Activated CD4-positive, alpha-beta T cell treated with anti-CD3 and anti-CD28 coated beads, Interleukin-2, Interleukin-6, amounts not matched to agents 100 ng/mL and 50 ng/mL, durations not matched to agents 16 hours and 8 hours (primary cell): Measurements from ENCODE around the gene USP10.
A peak's percentile ranks its signal among the peaks of the same experiment; 100 is the strongest.

Experiments used
- DNase-seq: peaks from one replicate; pipeline ENCODE4 v3.0.0-alpha.2; 2020

USP10 gene

DNA sequence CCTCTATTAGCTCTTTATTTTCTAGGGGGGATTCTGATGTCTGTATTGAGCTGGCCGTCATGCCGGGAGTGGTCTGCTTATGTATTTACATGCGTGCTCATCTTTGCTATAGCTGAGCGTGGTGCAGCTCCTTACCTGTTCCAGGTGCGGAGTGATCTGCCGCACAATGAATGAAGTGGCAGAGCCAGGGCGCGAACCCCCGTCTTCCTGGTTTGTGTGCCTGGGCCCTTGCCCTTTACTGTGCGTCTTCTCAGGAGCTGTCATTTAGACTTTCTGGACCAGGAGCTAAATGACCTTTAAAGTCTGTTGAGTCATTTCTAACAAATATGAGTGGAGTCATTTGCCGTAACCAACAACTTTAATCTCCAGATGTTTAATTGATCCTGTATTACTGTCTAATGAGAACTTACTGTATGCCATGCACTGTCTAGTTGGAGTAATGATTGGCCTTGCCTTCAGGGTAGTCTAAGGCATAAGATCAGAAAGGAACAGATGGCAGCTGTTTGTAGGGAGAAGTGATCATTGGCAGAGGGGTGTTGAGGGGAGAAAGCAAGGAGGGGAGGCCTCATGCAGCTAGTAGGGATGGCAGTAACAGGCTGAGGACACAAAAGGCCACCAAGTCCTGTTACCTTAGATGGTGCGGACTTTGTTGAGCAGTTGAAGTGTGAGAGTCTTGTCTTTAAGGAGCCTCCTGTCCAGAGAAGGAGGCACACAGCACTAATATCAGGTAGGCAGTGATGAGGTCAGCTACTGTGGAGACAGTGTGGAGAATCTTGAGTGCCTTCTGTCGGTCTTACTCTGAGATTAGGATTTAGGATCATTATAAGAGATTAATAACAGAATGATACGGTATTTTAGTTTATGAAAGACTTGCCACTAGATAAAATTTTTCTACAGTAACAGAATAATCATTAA, 53.9 kb downstream of the USP10 start:
- peak; percentile 23 for DNase-seq

- peak; percentile 91 for DNase-seq
These were observed 54.6 kb downstream of the USP10 start for GRCh38 chr16:84754353-84754856.

- no peak for DNase-seq
These were observed 55.3 kb downstream of the USP10 start for GRCh38 chr16:84754956-84755672.

DNA sequence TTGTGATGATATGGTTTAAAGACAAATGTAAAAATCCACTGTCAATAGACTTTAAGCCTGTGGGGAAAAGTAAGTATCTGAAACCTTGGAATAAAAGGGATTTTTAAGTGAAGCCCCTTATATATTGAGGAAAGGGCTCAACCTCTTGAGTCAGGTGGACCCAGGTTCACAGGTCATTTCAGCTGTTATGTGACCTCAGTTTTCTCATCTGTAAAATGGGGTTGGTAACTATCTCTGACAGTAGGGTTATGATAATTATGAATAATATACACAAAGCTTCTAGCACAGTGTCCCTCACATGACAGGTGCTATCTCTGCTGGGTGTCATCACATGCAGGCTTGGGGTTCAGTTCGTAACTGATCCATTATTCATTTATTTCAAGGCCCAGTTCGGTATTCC, 57.0 kb downstream of the USP10 start:
- DNase-seq: no peak

GRCh38 chr16:84758627-84759026, 58.8 kb downstream of the USP10 start:
- no peak for DNase-seq

- no peak for DNase-seq
These were observed 59.3 kb downstream of the USP10 start for GRCh38 chr16:84759061-84759460.

- no peak for DNase-seq
These were observed 60.1 kb downstream of the USP10 start for GRCh38 chr16:84759906-84760305.

DNA sequence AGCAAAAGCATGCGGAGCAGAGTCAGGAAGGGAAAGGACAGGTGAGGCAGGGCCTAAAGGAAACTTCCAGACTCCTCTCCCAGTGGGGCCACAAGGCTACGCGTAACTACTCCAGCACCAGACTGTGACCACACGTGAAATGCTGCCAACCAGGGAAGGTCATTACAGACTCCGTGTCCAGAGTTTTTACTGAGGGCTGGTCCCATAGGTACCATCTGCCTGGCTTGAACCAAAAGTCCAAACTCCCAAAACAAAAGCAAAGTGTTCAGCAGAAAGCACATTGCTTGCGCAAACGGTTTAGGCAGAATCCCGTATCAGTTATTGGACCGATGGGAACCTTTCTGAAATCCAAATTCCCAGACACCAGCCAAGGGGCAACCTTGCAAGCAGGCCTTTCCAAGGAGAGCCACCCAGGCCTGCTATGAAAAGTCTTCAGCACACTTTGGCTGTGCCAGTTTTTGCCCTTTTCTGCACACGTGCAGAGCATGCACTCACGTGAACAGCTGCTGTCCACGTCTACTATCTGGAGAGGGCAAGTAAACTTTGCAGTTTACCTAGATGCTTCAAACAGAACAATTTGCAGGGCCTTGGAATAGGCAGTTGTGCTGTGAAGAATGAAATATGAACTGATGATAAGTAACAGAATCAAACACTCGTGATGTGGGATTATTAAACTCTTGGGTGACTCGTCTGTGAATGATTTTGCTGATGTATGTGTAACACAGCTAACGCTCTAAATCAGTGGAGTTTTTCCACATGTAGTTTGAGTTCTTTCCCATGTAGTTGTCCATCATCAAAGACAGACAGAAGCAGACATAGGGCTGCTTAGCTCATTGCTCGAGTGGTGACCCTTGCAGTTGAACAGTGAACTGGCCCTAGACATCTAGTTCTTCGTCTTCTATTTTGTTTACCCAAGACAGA, 61.9 kb downstream of the USP10 start:
- no peak for DNase-seq

GRCh38 chr16:84763164-84763563, 63.4 kb downstream of the USP10 start:
- no peak for DNase-seq

DNA sequence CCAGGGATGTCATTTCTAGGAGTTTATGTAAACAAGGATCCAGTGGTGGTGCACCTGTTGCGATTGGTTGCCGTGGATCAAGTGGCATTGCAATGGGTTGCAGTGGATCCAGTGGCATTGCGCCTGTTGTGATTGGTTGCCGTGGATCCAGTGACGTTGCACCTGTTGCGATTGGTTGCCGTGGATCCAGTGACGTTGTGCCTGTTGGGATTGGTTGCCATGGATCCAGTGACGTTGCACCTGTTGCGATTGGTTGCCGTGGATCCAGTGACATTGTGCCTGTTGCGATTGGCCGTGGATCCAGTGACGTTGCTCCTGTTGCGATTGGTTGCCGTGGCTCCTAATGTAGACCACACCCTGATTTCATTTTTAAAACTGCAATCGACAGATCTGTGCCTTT, 63.8 kb downstream of the USP10 start:
- DNase-seq: no peak

- DNase-seq: no peak
These were observed 65.2 kb downstream of the USP10 start for GRCh38 chr16:84764970-84765369.

DNA sequence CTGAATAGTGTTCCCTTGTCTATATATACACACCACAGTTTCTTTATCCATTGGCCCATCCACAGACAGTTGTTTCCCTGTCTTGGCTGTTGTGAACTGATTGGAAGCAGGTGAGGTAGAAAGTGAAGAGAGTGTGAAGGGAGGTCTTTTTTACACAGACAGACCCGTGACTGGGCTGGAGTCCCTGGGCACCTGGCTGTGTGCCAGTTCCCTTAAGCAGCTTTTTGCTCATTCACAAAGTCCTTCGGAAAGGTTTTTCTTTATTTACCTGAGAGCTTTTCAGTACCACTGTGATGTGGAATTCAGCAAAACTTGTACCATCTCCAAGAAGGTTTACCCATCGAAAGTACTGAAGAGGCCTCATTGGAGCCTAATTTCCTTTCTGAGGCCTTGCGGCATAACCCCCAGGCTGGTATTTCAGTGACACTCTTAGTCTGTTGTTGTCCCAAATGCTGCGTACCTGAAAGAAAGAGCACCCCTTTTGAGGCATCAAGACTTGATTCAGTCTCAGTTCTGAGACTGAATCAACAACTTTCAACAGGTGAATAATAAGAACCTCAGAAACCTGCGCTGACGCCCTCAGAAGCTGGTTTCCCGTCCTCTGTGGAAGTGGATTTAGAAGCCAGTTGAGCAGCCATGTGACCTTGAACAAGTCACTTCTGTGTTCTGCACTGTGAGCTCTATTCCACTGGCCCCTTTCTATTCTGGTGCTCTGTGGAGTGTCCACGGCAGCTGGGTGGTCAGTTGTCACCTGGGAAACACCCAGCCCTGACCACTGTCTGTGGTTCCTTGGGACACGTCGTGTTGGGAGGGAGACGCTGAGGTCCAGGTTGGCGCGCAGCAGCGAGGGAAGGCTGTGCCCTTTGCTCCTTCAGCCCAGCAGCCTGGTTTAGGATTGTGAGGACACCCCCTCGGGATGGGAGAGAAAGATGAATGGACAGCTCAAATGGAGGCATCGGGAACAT, 66.1 kb downstream of the USP10 start:
- no peak for DNase-seq

GRCh38 chr16:84766978-84767773, 67.4 kb downstream of the USP10 start:
- no peak for DNase-seq

DNA sequence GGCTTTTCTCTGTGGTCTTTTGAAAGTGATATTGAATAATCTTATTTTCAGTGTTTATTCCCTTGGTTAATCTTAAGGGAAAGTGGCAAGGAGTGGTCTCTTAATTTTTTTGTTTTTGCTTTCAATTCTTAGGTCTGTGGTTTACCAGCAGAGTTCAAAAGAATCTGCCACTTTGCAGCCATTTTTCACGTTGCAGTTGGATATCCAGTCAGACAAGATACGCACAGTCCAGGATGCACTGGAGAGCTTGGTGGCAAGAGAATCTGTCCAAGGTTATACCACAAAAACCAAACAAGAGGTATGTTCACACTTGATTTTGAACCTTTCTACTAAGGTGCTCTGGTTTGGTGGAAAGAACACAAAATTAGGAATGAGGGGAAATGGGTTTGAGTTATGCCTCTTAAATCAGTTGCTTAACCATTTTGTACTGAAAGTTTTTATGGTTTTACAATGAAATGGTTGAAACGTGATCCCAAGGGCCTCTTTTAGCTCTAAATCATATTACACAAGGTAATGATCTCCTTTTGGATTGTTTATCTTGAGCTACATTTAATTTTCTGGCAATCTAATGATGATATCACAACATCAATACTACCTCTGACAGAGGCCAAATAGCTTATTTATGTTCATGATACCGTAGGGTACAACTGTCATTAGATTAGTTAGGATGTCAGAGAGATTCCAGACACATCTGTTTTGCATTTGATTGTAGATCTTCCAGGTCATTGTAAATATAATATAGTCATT, 68.4 kb downstream of the USP10 start:
- no peak for DNase-seq

DNA sequence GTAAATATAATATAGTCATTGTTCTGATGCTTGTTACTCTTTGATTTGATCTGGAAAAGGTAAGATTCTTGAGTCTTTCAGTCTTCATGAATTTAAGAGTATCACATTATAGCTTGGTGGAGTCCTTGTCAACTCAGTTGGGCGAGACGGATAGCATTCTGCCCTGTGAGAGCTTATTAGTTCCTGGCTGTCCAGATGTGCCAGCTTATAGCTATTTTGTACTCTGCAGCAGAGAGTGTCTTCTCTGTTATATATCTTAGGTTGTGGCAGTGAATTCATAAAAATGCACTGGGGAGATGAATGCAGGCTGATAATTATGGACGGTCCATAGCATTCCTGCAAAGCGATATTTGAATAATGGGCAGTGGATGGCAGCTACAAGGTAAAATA, 69.0 kb downstream of the USP10 start:
- DNase-seq: no peak

DNA sequence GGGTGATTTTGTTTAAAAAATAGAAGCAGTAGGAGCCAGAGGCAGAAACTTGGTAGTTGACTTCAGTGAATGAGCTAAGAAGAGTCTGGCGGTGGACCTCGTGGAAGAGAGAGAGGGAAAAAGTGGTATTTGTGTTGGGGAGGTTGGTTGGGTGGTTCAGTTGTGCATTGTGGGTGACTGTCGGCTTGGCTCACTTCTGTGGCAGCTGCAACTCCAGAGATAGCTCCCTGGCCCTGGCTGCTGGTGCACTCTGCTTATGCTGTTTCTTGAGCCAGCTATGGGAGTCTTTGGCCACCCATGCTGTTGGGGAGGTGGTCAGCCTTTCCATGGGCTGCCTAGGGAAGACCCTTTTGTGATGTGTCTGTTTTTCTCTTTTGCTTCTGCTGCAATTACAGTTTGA, 69.6 kb downstream of the USP10 start:
- no peak for DNase-seq

DNA sequence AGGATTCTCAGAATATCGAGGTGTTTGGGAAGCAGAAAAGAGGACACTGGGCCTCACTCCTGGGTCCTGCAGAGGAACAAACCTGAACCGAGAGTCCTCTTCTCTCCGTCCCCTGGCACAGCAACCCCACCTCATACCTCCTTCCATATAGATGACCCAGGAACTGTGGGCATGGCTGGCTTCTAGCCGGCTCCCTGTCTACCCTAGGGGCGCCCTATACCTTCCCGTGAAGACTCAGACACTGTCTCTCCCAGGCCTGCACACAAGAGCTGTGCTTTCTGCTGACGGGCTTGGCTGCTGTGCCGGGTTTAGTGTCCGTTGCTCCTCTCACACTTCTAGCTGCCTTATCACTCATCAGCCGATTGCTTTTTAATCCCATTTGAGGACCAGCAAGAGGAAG, 73.5 kb downstream of the USP10 start:
- DNase-seq: no peak

- no peak for DNase-seq
These were observed 75.0 kb downstream of the USP10 start for GRCh38 chr16:84774810-84775209.

DNA sequence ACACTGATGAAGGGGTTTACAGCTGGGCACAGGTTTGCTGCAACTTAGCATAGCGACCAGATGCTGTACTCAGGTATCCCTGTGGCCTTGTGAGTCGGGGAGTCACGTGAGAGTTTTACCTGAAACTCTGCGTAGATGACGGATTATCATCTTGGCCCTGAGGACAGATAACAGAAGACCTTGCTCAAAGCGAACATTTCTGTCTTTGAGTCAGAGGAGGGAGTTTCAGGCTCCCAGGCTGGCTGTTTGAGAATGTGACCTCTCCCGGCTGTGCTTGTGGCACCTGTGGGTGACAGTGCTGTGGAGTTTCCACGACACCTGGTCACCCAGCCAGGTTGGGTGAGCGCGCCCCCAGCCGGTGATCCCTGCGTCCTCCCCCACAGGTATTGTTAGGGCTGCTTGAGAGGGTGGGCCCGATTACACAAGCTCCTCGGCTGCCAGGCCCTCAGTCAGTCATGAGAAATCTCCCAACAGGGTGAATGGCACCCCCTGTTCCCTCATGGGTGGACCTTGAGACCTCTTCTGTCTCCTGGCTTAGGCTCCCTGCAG, 75.5 kb downstream of the USP10 start:
- DNase-seq: no peak

DNA sequence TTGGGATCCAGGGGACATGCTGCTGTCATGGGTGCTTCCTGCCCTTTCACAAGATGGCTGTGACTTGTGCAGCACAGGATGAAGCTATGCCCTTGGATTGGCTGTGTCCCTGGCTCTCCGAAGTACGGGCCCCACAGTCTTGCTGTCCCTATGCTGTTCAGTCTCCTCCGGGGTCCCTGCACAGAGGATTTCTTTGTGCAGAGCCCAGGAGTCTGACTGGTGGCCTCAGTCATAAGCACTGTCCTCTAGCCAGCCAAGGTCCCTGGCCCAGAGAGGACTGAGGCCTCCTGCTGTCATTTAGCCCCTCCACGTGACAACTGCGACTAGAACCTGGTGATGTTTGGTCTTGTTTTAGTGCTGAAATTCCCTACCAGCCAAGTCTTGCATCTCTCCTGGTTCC, 77.6 kb downstream of the USP10 start:
- DNase-seq: no peak
